T-helper 9 cell (primary cell): ENCODE measurements around the gene RTKN2.

Experiments used
- DNase-seq: peaks from one replicate; pipeline ENCODE4 v3.0.0-alpha.2; 2020

The RTKN2 gene

DNA sequence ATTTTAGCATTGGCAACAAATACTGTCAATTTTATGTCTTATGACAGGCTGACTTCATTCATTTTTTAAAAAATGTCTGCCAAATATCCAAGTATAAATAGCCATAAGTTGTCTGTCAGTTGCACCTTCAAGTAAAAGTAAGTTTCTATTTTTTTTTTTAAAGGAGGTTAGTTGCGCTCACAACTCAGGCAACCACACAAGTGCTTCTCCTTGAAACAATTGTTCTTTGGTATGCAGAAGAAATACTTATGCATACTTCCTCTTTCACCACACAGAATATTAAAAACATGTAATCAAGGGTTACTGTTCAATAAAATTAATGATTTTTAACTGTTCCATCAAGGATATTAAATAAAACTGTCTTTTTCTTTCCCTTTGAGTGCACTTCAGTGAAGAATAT lies 97.9 kb downstream of the RTKN2 start:
- no peak for DNase-seq

GRCh38 chr10:62166331-62167131 lies 102.1 kb downstream of the RTKN2 start:
- no peak for DNase-seq

GRCh38 chr10:62165803-62166202 lies 102.8 kb downstream of the RTKN2 start:
- no peak for DNase-seq

- DNase-seq, result no peak
These were observed 105.6 kb downstream of the RTKN2 start for GRCh38 chr10:62163024-62163423.

DNA sequence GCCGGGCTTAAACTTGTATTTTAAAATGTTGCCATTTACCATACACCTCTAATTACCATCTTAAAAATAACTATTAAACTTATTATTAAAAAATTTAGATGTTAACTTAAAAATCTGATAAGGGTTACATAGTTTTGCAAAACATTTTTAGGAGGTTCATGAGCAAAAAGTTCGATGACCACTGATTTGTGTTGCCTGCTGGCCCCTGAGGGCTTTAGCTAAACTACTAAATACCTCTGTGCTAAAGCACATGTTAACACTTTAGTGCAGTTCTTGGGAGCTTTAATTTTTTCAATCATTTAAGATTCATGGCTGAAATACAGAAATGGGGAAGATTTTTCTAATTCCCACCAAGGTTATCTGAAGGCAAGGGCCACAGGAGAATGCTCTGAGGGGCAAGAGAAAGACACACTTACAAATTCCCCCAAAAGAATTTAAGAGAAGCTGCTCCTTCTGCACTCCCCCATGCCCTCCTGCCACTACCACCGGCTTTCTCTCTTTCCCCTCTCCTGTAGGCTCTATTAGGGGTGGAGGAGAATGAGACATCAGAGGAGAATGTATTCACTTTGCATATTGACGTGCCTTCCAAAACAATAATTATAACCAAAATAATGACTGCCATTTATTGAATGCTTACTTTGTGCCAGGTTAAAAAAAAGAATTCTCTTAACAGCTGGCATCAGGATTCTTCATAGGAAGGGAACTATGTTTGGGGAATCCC lies 106.2 kb downstream of the RTKN2 start:
- DNase-seq, result no peak

DNA sequence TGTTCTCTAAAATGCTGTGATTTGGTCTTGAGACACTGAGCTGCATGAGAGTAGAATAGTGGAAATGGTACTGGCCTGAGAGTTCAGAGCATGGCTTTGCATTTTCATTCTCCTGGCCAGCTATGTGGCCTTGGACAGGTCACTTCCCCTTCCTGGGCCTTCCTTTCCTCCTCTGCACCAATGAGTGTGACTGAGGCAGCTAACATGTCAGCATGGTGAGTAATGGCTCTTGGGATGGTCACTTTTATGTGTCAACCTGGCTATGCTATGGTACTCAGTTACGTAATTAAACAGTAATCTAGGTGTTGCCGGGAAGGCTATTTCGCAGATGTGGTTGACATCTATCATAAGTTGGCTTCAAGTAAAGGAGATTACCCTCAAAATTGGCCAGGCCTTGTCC lies 109.3 kb downstream of the RTKN2 start:
- DNase-seq, result no peak

GRCh38 chr10:62157601-62158000 lies 111.0 kb downstream of the RTKN2 start:
- no peak for DNase-seq

DNA sequence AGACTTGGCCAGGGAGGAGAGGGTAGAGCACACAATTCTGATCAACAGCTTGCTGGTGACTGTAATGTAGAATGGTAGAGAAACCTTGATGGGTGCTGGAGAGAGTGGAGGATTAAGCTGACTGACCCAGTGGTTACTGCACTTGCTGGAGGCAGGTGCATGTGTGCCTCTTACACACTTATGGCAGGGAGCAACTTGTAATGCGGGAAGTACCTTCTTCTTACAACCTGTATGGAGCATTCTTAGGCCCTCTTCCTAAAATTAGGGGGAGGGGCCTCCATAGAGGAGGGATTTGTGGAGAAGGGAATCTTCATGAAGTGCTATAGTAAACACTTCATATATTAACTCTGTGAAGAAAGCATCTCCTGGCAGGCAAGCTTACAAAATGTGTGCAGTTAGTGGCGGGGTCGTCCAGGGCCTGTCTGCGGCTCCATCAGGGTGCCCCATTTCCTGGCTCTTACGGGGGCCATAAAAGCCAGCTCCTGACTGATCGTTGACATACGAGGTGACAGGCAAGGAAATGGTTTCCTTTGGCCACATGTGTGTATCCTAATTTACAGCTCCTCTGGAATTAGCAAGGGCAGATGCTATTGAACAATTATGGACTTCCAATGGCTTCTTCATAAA lies 113.5 kb downstream of the RTKN2 start:
- DNase-seq, result no peak

DNA sequence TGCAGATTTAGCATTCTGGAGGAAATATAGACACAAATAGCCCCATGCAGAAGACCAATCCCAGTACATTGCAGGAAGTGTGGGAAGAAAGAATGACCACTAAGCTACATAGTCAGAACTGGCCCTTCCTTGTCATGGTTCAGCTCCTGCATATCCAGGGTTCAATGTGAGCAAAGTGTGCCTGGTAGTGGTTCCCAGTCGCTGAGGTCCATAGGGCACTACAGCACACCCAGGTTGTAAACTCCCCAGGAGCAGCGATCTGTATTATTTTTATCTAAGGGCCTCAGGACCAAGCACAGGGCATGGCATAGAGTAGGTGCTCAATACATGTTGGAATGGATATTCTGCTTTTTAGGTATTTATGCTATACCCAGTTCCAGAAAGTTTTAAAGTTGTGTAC lies 114.4 kb downstream of the RTKN2 start:
- no peak for DNase-seq

DNA sequence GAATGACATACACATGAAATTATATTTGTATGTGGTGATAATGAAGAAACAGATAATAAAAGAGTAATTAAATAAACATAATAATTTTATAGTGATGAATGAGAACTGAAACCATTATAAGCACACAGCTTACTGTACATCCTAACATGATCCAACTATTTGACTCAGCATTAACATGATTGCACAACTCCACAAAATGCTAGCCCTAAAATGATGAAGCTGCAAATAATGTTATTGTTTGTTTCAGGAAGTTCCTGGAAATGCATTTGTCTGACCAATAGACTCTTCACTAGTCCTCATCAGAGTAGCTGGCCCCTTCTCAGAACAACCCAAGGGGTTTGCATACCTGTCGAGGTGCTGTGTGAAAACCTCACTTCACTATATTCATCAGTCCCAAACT lies 115.5 kb downstream of the RTKN2 start:
- DNase-seq, result no peak

GRCh38 chr10:62149621-62150020 lies 119.0 kb downstream of the RTKN2 start:
- no peak for DNase-seq

DNA sequence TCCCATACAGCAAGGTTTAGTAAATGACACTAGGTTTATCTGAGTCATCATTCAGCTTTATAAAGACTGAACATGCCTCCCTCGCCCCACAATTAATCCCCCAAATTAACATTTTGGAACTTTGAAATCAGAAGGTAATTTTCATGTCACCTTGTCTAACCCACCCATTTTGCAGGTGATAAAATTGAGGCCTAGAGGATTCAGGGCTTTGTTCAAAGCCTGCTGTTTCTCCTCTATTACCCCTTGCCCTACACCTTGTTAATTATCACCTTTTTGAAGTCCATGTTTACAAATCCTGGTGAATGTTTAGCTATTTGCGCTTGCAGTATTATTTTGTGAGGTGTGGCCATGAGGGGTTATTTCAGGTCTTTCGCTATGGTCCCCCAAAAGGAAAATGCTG lies 120.5 kb downstream of the RTKN2 start:
- no peak for DNase-seq

GRCh38 chr10:62147425-62147824 lies 121.2 kb downstream of the RTKN2 start:
- no peak for DNase-seq

- DNase-seq, result no peak
These were observed 131.7 kb downstream of the RTKN2 start for GRCh38 chr10:62136931-62137330.

DNA sequence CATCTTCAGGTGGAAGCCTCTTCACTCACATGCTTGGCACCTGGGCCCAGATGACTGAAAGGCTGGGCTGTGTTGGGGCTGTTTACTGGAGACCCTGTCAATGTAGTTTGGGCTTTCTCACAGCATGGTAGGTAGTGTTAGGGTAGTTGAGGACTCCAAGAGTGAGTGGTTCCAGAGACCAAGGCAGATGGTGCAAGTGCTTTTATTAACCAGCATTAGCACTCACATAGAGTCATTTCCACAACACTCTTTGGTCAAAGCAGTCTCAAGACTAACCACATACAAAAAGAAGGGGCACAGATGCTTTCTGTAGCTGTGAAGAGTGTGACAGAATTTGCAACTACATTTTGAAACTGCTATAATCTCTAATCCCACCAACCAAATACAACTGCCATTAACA lies 135.0 kb downstream of the RTKN2 start:
- no peak for DNase-seq
